Heart left ventricle (tissue), 16 donors: Measurements from ENCODE around the gene RPS6KC1. TPM values are rescaled to one million over a fixed set of nuclear protein-coding genes. Genes with fewer than 3 reads are reported as not detected.
"Not testable (repeated sequence)": the region's sequence is repeated elsewhere in the genome, so short reads cannot be mapped to it uniquely, and the experiment has no call there.

Experiments used
- ATAC-seq, 4 donors: fragments of 200-7000 bp; cut with Tn5 transposase; one replicate each; pipeline ENCODE4 v1.9.1; 2020 to 2022; ENCODE audit warnings: moderate library complexity in 4 of 4, mild to moderate bottlenecking in 3 of 4, moderate number of reproducible peaks in 1 of 4
- DNase-seq, 5 donors: peaks; one replicate each; pipeline ENCODE4 v3.0.0-alpha.2; 2020
- H3K27ac ChIP-seq, 12 donors: fragments of 200-600 bp; sonication (generic) in 4 of 12; one replicate each; pipeline versions ENCODE4 v1.5.0 to v1.8.0; 2016 to 2022; ENCODE audit warnings: mild to moderate bottlenecking in 2 of 12
- H3K27me3 ChIP-seq, 9 donors: fragments of 200-600 bp; sonication (generic) in 2 of 9; one replicate each; pipeline versions ENCODE4 v1.5.1 to v1.8.0; 2016 to 2022; ENCODE audit warnings: mild to moderate bottlenecking in 3 of 9
- H3K36me3 ChIP-seq, 9 donors: fragments of 200-600 bp; sonication (generic) in 2 of 9; one replicate each; pipeline versions ENCODE4 v1.5.0 to v1.8.0; 2018 to 2022; ENCODE audit warnings: mild to moderate bottlenecking in 2 of 9
- H3K4me1 ChIP-seq, 12 donors: fragments of 200-600 bp; sonication (generic) in 4 of 12; one replicate each; pipeline versions ENCODE4 v1.5.0 to v1.8.0; 2016 to 2022; ENCODE audit warnings: mild to moderate bottlenecking in 3 of 12
- H3K4me3 ChIP-seq, 12 donors: fragments of 200-600 bp; sonication (generic) in 4 of 12; one replicate each; pipeline versions ENCODE4 v1.5.0 to v1.8.0; 2017 to 2022; ENCODE audit warnings: mild to moderate bottlenecking in 9 of 12, moderate library complexity in 4 of 12
- H3K9me3 ChIP-seq, 12 donors: fragments of 200-600 bp; sonication (generic) in 4 of 12; one replicate each; pipeline versions ENCODE4 v1.5.0 to v1.8.0; 2016 to 2022; ENCODE audit warnings: mild to moderate bottlenecking in 1 of 12
- CTCF ChIP-seq, 12 donors: fragments of 200-600 bp; sonication (generic) in 4 of 12; IDR thresholded peaks; one replicate each; pipeline versions ENCODE4 v1.5.0 to v1.8.0; 2018 to 2022; ENCODE audit warnings: antibody characterized with exemption in 12 of 12, mild to moderate bottlenecking in 5 of 12
- POLR2A ChIP-seq, 2 donors: fragments of 450-650 bp; IDR thresholded peaks; one replicate each; pipeline ENCODE4 v1.6.1; 2017; ENCODE audit warnings: antibody characterized with exemption in 2 of 2, mild to moderate bottlenecking in 2 of 2, moderate library complexity in 2 of 2
- WGBS, 4 donors: extraction: QIAGEN DNeasy Blood & Tissue Kit in 2 of 4; methylation state at CpG; one replicate each; pipeline versions ENCODE4 v1.1.5 to v1.1.7; 2013 to 2018; 5-methylcytosine and 5-hydroxymethylcytosine counted together
- intact Hi-C, 10 donors: fragments of 100-400 bp; cut with DNase I; formaldehyde crosslinking; loops; one replicate each; pipeline versions ENCODE4 v1.11.1 to v1.14.2; 2022
- polyA plus RNA-seq, 2 donors: library from polyadenylated mRNA; stranded (reverse); fragments of 200-250 nt; gene quantifications; one replicate each; pipeline ENCODE4 v1.2.3, GENCODE V29; 2013
- total RNA-seq, 9 donors: library from RNA; depleted of rRNA in 2 of 9; stranded (reverse); fragments of >200 nt in 2 of 9; fragmentation: NEBNext Ultra II Directional in 3 of 9; extraction: Animal tissue kit (Norgen Biotek cat#: 25700) in 3 of 9; gene quantifications; one replicate each; pipeline versions ENCODE4 v1.1.0 to v1.2.4, GENCODE V29; 2016 to 2023
- donor health status: ischemic (EF 13 %, LVEDD 7.1; RV severe dilation, severe dysfunction).
- donor health status: healthy with polysubstance abuse.
- donor health status: DM: no; HTN: yes; CAD: no.
- donor health status: DM: no; HTN: no; CAD: no.
- donor health status: ischemic (EF 25% LVEDD 6.9; RV normal size, moderate dysfunction).
- donor health status: ischemic (EF 25% LVEDD 5.7; RV mildly dilated, moderate dysfunction).
- donor health status: healthy.
- donor health status: DM: yes; HTN: yes; CAD: no.
- donor health status: ischemic (EF 35%, LVEDD 5.7; RV mildly dilated, moderate dysfunction).
- donor health status: nonischemic (EF 11% LVEDD 7.7; RV severe dilation, severe dysfunction).
- donor health status: DM: yes; HTN: yes; CAD: no.
- donor health status: PGD.
- donor health status: ischemic (EF 29% LVEDD 5.4; RV normal size, mild dysfunction).
- donor health status: nonischemic (EF 23%, LVEDD 6.1; RV moderate dilation, normal function).

The RPS6KC1 gene
- total and polyA plus RNA-seq, 11 donors: 3.0 to 15.6 (median 10.4) TPM

- 79 to 84% (median 81%) methylated on average over 2 of the region's 2 CpGs for WGBS, 4 donors
- TF ChIP-seq POLR2A (IDR thresholded peaks at IDR 0.05) (no peak), CTCF (IDR thresholded peaks at IDR 0.05) (no peak)
- ATAC-seq (no peak), DNase-seq (no peak)
- H3K36me3 ChIP-seq: no peaks in the 10 kb centered on the region
- H3K27ac ChIP-seq: no peak overlapping the region
- H3K9me3 ChIP-seq: no peaks in the 10 kb centered on the region
- no peaks in the 10 kb centered on the region for H3K4me1 ChIP-seq
- intact Hi-C loops: no loop called here
- H3K27me3 ChIP-seq: peaks cover 0 to 38% (median 6%) of the 10 kb centered on the region in 9 donors
- no peak overlapping the region for H3K4me3 ChIP-seq
Measured at GRCh38 chr1:213035573-213035972, 15.5 kb upstream of the RPS6KC1 start.

- TF ChIP-seq CTCF (IDR thresholded peaks at IDR 0.05): no peak
- TF ChIP-seq POLR2A (IDR thresholded peaks at IDR 0.05): no peak
- no peaks in the 10 kb centered on the region for H3K36me3 ChIP-seq
- H3K4me3 ChIP-seq: no peak overlapping the region
- H3K4me1 ChIP-seq: no peaks in the 10 kb centered on the region
- peaks cover 0 to 38% (median 3%) of the 10 kb centered on the region in 9 donors for H3K27me3 ChIP-seq
- 67 to 80% (median 73%) methylated on average over 1 of the region's 1 CpG for WGBS, 4 donors
- no peak for ATAC-seq
- intact Hi-C loops: no loop called here
- H3K27ac ChIP-seq: no peak overlapping the region
- no peak for DNase-seq
- H3K9me3 ChIP-seq: no peaks in the 10 kb centered on the region
Measured at GRCh38 chr1:213041443-213041842, 9.6 kb upstream of the RPS6KC1 start.

- H3K36me3 ChIP-seq, H3K4me1 ChIP-seq, DNase-seq, H3K9me3 ChIP-seq, intact Hi-C loops, H3K4me3 ChIP-seq, ATAC-seq, H3K27ac ChIP-seq: not testable (repeated sequence)
- peaks cover 0 to 45% (median 10%) of the 10 kb centered on the region in 9 donors for H3K27me3 ChIP-seq
- 77 to 81% (median 79%) methylated on average over 13 of the region's 13 CpGs for WGBS, 4 donors
Measured at GRCh38 chr1:213045321-213046226, 5.5 kb upstream of the RPS6KC1 start.

- Histone ChIP-seq H3K4me3 (no peak overlapping the region), H3K27ac (no peak overlapping the region), H3K27me3 (peaks cover 0 to 42% (median 10%) of the 10 kb centered on the region in 9 donors), H3K9me3 (no peaks in the 10 kb centered on the region), H3K4me1 (peaks cover 0 to 23% (median 12%) of the 10 kb centered on the region in 12 donors), H3K36me3 (no peaks in the 10 kb centered on the region)
- 79 to 96% (median 93%) methylated on average over 1 of the region's 1 CpG for WGBS, 4 donors
- intact Hi-C loops: no loop called here
- ATAC-seq (no peak), DNase-seq (no peak)
- TF ChIP-seq CTCF (IDR thresholded peaks at IDR 0.05) (no peak), POLR2A (IDR thresholded peaks at IDR 0.05) (no peak)
Measured at GRCh38 chr1:213049232-213049631, 1.8 kb upstream of the RPS6KC1 start.
